NCI-H2196 (cell line): ENCODE results near the gene ANO7.

Experiments
- DNase-seq: peaks from one replicate; lab custom pipeline; 2025; ENCODE audit not compliant: unreplicated experiment; lab: John Stamatoyannopoulos, UW

Gene ANO7

GRCh38 chr2:241188361-241189092 lies at the start of gene ANO7:
Gene ANO7 (plus strand): TSS chr2:241188677. CDS start chr2:241190064, 1,387 bp downstream.
- DNase-seq: peak; percentile 19

GRCh38 chr2:241139531-241140444 lies 48.7 kb upstream of the ANO7 start:
- no peak for DNase-seq

DNA sequence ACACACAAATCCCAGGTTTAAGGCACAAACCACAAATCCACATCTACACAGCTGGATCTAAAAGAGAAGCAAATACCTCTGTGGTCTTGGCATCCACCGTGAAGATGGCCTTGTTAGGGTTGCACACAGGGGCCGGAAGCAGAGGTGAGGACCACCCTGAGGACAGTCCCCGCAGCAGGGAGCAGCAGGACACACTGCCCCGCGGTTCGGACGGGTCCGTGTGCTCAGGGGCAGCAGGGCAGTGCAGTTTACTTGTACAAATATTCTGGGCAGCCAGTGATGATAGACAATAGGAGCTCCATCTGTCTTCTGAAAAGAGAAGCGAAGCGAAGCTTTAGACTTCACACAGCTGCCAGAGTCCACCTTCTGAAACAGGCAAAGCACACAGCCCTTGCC lies 48.0 kb upstream of the ANO7 start:
- DNase-seq: no peak

DNA sequence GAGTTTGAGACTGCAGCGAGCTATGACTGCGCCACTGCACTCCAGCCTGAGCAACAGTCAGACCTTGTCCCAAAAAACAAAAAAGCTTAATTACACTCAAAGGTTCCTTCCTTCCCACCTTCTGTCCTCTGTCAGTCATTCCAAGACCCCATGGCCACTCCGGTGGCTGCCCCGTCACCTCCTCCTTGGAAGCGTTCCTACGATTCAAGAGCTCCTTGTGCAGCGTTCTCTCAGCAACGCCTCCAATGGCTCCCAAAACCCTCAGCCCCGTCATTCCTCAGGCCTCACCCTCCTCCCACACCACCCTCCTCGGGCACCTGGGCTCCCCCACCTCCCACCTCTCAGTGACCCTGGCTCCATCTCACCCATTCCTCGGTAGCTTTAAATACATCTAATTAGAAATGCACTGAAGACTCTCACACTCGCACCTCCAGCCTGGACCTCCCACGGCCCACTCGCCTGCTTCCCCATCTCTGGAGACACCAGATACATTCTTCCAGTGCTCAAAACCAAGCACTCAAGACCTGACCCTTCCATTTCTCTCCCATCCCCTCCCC lies 47.2 kb upstream of the ANO7 start:
- no peak for DNase-seq

DNA sequence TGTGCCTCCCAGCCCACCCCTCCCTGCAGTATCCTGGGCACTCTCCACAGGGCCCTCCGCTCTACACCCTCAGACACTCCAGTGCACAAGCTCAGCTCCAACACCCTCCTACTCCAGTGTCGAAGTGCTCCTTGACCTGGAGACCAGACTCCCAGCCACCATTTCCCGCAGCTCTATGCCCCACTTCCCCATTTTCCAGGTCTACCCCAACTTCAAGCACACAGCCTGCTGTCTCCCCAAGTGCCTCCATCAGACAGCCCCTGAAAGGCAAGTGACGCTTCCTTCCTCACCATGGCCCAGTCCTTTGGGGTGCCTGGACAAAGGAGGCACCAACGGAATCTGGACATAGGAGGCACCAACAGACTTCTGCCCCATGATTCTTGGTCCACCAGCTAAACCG lies 46.4 kb upstream of the ANO7 start:
- DNase-seq: no peak

GRCh38 chr2:241142593-241142992 lies 45.9 kb upstream of the ANO7 start:
- DNase-seq: no peak

DNA sequence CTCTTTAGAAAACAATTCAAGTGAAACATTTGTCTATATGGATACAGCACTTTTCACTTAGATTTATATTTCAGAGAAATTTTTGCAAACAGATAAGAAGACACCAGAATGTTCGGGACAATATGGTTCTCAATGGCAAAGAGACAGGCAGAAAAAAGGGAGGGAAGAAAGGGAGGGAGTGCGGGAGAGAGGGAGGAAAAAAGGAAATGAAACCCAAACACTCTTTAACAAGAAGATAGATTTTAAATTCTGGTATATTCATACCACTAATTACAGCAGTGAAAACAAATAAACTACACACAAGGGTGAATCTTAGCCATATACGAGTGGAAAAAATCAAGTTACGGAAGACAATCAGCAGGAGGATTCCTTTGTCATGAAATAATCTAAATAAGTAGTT lies 42.2 kb upstream of the ANO7 start:
- no peak for DNase-seq

- no peak for DNase-seq
Measured at GRCh38 chr2:241147336-241147735, 41.1 kb upstream of the ANO7 start.

DNA sequence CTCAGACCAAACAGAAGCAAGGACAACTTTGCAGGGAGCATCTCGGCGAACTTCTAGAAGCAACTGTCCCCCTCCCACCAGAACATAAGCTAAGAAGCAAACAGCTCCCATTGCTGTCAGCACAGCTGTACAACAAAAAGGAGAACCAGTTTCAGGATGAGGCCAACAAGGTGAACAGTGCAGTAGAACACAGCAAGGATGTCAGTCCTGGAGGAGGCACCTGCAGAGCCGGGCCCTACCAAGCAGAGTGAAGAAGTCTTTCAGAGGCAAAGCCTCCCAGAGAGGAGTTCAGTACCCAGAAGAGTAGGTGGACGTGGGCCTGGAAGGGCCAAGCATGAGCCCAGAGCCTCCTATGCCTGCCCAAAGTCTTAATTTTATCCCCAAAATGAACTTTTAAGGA lies 40.2 kb upstream of the ANO7 start:
- no peak for DNase-seq

- DNase-seq: peak; percentile 97
Measured at GRCh38 chr2:241148891-241149674, 39.4 kb upstream of the ANO7 start, which contains the start of gene PASK. Gene PASK (minus strand): TSS chr2:241149472. CDS start chr2:241143032, 6,440 bp downstream.

DNA sequence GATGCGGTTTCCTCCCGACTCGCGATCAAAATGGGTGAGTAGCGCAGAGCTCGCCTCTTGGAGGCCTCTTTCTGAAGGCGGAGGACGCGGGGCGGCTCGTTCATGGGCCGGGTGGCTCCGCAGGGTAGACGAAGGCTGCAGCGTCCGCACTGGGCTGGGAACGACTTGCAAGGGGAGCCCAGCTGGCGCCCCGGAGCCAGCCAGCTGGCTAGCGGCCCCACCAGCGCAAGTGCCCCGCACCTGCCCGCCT lies 38.9 kb upstream of the ANO7 start:
- DNase-seq: no peak

DNA sequence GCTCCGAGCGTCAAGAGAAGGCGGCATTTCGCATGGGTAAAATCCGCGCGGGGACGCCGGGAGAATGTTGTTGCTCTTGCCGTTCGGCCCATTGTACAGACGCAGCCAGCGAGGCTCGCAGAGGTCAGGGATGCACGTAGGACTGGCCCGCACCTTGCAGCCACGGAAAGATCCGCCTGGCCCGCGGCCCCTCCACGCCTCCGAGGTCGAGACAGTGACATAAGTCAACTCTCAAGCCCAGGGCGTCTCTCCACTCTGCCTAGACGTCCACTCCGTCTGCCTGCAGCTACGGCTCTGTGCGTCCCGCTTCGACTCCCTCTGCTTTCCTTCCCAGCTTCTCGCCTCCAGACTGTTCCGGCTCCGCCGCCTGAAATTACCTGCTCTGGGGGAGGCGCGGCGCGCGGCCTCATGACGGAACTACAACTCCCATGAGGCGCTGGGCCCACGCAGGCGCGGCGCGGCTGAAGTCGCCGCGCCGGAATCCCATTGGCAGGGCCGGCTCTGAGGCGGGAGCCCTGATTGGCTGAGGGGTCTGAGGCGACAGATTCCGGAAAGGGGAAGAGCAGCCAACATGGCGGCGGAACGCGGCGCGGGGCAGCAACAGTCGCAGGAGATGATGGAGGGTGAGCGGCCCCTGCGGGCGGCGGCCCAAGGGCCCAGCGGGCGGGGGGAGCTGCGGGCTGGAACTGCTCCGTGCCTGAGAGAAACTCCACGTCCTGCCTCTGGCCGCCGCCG lies 38.4 kb upstream of the ANO7 start, which contains the start of gene PPP1R7:
TSS of gene PPP1R7 (plus strand) at position 543 of the 735 bp plus-strand sequence. CDS start at position 572, 29 bp downstream.
- peak; percentile 97 for DNase-seq

- no peak for DNase-seq
Measured at GRCh38 chr2:241150660-241151530, 37.6 kb upstream of the ANO7 start.

DNA sequence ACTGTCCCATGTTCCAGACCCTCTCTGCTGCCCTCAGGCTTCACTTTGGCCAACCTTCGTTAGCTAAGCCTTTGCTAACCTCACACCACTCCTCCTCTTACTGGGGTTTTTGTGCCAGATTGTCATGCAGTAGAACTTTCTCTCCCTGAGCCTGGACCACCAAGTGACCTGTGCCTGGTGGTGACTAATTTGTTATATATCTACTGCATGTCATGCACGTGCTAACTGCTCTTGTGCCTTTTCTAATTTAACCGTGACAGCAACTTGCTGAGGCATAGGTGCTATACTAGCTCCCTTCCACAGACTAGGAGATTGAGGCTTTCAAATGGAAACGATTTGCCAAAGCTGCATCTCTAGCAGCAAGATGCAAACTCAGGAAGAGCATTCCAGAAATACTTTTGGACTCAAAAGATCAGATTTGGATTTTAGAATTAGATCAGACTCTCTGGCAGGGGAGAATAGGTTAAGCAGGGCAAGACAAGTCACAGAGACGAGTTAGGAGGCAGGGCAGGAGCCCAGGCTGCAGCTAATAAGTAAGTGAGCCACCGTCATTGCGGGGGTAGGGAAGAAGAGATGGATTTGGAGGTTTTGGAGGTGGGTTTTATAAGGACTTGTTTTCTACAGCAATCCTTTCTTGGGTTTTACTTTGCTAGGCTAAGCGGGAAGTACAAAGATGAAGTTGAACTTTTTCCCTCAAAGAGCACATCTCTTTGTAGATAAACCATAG lies 36.4 kb upstream of the ANO7 start:
- DNase-seq: no peak

DNA sequence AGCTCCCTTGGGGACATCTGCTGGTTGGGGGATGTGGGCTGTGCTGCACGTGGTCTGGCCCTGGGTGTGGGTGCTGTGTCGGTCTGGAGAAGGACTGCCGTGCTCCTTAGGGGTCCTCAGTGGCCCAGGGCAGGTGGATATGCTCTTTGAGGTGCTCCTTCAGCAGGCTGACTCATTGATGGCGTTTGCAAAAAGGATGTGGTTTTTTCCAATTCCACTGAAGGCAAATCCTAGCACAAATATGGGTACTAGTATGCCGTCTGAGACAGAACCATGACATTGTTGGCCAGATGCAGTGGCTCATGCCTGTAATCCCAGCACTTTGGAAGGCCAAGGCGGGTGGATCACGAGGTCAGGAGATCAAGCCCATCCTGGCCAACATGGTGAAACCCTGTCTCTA lies 34.9 kb upstream of the ANO7 start:
- no peak for DNase-seq

GRCh38 chr2:241154915-241155314 lies 33.6 kb upstream of the ANO7 start:
- no peak for DNase-seq

DNA sequence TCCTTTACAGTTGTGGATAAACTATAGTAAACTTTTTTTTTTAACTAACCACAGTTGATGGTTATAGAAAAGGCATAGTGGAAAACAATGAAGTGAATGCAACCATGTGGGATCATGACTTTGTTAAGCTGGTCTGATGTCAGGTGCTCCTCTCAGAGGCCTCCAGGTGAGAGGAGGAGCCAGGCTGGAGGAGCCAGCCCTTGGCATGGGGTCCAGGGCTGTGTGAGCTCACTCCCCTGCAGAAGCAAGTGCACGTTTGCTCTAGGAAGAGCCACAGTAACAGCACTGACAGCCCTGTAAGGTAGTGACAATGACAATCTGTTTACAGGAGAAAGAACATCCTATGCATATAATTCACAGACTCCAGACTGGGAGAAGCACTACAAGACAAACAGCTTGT lies 32.5 kb upstream of the ANO7 start:
- peak; percentile 20 for DNase-seq

DNA sequence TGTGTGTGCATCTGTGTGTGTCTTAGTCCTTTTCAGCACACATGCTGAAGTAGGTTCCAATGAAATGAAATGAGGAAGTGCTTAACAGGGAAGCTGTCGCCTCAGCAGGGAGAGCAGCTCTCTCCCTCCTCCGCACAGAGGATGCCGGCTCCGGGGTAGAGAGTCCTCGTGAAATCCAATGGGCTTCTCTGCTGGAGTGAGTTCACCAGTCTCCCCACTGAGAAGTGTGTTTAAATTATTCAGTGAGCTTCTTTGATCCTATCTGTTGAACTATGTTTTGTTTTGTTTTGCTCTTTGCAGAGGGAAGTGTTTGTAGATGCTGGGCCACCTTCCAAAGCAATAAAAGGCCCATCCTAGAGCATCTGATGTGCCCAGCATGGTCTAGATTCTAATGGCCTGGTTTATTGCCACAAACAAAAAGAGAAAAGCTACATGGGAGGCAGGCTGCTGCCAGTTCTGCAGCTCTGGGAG lies 31.5 kb upstream of the ANO7 start:
- peak; percentile 76 for DNase-seq
